Right kidney (tissue), 1 donor: Measurements from ENCODE around the gene ANKMY1.
"Not testable (repeated sequence)": the region's sequence is repeated elsewhere in the genome, so short reads cannot be mapped to it uniquely, and the experiment has no call there.

Source experiments
- DNase-seq: peaks from one replicate; pipeline ENCODE4 v3.0.0-alpha.2; 2016

ANKMY1 gene

GRCh38 chr2:240568678-240569522 lies 11.1 kb upstream of the ANKMY1 start:
- DNase-seq = peak; percentile 67

- DNase-seq = peak; percentile 75
Observed at GRCh38 chr2:240567872-240568677, 10.3 kb upstream of the ANKMY1 start, which contains the start of gene RNPEPL1. RNPEPL1 (plus strand) TSS chr2:240568484; CDS start chr2:240568587, 103 bp downstream.

- DNase-seq = no peak
Observed at GRCh38 chr2:240567137-240567871, 9.5 kb upstream of the ANKMY1 start.

- peak; percentile 68 for DNase-seq
Observed at GRCh38 chr2:240566203-240567136, 8.7 kb upstream of the ANKMY1 start.

GRCh38 chr2:240565333-240566202 lies 7.8 kb upstream of the ANKMY1 start:
- peak; percentile 36 for DNase-seq

GRCh38 chr2:240564561-240565332 lies 7.0 kb upstream of the ANKMY1 start:
- DNase-seq = no peak

- DNase-seq = no peak
Observed at GRCh38 chr2:240563951-240564560, 6.3 kb upstream of the ANKMY1 start.

- DNase-seq = not testable (repeated sequence)
Observed at GRCh38 chr2:240563231-240563630, 5.4 kb upstream of the ANKMY1 start.

- DNase-seq = no peak
Observed at GRCh38 chr2:240561325-240561971, 3.7 kb upstream of the ANKMY1 start.

GRCh38 chr2:240560480-240561324 lies 2.9 kb upstream of the ANKMY1 start:
- DNase-seq = peak; percentile 100

- no peak for DNase-seq
Observed at GRCh38 chr2:240560084-240560479, 2.3 kb upstream of the ANKMY1 start, which contains the start of gene DUSP28. DUSP28 (plus strand) TSS chr2:240560357; CDS start chr2:240560685, 328 bp downstream.

GRCh38 chr2:240559286-240559685 lies 1.5 kb upstream of the ANKMY1 start:
- DNase-seq = no peak

- no peak for DNase-seq
Observed at GRCh38 chr2:240558236-240558761, 511 bp upstream of the ANKMY1 start.

- DNase-seq = peak; percentile 68
Observed at GRCh38 chr2:240557101-240557751, 562 bp downstream of the ANKMY1 start.

- DNase-seq = no peak
Observed at GRCh38 chr2:240556553-240557100, 1.2 kb downstream of the ANKMY1 start.

GRCh38 chr2:240555541-240556250 lies 2.1 kb downstream of the ANKMY1 start:
- DNase-seq = no peak
